PC-3 (cell line): ENCODE measurements around the gene GPR146.

Experiments used
- EZH2 ChIP-seq: fragments of 300-600 bp; sonication (generic); IDR thresholded peaks from one replicate; pipeline ENCODE4 v1.6.1; 2017; ENCODE audit warnings: antibody characterized with exemption, mild to moderate bottlenecking, low read length; ENCODE audit not compliant: unreplicated experiment
- EZH2phosphoT487 ChIP-seq: fragments of 300-600 bp; sonication (generic); IDR thresholded peaks from 2 replicates; pipeline ENCODE4 v1.6.1; 2018; ENCODE audit warnings: mild to moderate bottlenecking, antibody characterized with exemption, low read length, borderline replicate concordance
- TF ChIP-seq, protein P1 (sequence below): fragments of 300-600 bp; sonication (generic); conservative IDR thresholded peaks from 2 replicates; pipeline ENCODE4 v1.5.1; 2017; ENCODE audit warnings: antibody characterized with exemption, low read depth, mild to moderate bottlenecking, low read length

GRCh38 chr7:1093916-1094508 is 49.7 kb downstream of the GPR146 start:
- TF ChIP-seq, protein P1, sequence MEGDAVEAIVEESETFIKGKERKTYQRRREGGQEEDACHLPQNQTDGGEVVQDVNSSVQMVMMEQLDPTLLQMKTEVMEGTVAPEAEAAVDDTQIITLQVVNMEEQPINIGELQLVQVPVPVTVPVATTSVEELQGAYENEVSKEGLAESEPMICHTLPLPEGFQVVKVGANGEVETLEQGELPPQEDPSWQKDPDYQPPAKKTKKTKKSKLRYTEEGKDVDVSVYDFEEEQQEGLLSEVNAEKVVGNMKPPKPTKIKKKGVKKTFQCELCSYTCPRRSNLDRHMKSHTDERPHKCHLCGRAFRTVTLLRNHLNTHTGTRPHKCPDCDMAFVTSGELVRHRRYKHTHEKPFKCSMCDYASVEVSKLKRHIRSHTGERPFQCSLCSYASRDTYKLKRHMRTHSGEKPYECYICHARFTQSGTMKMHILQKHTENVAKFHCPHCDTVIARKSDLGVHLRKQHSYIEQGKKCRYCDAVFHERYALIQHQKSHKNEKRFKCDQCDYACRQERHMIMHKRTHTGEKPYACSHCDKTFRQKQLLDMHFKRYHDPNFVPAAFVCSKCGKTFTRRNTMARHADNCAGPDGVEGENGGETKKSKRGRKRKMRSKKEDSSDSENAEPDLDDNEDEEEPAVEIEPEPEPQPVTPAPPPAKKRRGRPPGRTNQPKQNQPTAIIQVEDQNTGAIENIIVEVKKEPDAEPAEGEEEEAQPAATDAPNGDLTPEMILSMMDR, result no peak
- no peak for TF ChIP-seq EZH2
- TF ChIP-seq EZH2phosphoT487, result no peak
